HG02588 (cell line): Measurements from ENCODE around the gene GPX4.
A peak's percentile ranks its signal among the peaks of the same experiment; 100 is the strongest.

ENCODE experiments used
- ATAC-seq: cut with Tn5 transposase; IDR thresholded peaks from one replicate; pipeline ENCODE4 v1.9.1; 2021; ENCODE audit warnings: mild to moderate bottlenecking, moderate library complexity; ENCODE audit not compliant: unreplicated experiment

GPX4 gene

GRCh38 chr19:1068009-1069001 lies 35.5 kb upstream of the GPX4 start:
- ATAC-seq = no peak

- no peak for ATAC-seq
These were observed 34.6 kb upstream of the GPX4 start for GRCh38 chr19:1069009-1069779.

DNA sequence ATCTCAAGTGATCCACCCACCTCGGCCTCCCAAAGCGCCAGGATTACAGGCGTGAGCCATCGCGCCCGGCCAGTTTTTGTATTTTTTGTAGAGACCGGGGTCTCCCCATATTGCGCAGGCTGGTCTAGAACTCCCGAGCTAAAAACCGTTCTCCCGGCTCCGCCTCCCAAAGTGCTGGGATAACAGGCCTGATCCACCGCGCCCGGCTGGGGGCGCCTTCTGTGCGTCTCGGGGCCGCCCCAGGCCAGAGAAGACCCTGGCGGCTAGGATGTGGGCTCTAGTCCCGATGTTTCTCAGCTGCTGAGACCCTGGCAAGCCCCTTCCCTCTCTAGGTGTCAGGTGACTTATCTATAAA lies 33.2 kb upstream of the GPX4 start:
- ATAC-seq = no peak

DNA sequence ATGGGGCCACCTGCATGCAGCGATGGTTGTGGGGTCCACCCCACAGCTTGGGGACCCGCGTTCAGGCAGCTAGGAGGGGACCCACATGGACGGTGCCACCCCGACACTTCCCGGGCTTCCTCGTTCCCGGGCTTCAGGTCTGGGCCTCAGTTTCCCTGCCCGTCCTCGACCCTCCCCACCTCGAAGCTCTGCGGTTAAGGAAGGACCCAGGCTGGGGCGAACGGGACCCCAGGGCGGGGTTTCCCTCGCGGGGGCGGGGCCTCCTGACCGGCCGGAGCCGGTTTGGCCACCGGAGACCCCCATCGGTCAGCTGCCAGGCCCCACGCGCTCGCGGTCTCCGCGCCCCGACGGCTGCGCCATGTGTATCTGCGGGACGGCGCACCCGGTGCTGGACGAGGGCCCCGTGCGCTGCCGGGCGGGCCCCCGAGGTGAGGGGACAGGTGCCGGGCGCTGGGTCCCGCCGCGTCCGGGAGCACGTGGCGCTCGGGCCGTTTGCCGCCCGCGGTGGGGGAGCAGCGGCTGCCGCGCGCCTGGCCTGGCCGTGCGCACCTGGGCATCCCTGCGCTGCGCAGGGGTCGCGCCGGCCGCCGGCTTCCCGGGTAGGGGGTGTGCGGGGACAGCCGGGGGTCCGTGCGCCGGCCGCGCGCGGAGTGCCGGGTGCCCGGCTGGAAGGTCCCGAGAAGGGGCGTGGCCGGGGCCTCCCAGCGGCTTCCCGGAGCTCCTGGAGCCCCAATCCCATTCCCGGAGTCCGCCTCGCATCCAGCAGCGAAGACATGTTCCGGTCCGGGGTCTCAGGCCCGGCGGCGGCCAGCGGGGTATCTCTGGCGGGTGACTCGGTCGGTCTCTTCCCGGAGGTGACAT lies 32.6 kb upstream of the GPX4 start:
- ATAC-seq = no peak

DNA sequence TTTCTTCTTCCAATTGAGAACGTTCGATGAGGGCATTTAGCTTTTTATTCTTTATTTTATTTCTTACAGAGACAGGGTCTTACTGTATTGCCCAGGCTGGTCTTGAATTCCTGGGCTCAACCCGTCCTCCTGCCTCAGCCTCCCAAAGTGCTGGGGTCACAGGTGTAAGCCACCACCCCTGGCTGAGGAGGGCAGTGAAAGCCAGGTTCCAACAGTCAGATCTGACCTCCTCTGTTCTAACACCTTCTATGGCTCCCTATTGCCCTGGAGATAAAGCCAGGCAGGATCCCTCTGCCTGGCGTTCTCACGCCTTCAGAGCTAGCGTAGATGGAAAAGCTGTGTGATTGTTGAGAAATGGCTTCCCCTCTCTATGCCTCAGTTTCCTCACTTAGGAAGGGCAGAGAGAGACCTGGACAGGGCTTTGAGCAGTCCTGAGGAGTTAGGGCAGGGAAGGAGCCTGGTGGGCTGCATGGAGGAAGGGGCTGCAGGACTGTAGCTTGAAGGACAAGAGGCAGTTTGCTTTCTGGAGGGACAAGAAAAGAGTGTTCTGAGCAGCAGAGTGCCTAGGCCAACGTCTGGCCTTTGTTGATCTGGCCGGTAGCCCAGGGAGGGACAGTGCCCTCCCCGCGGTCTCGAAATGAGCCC lies 31.3 kb upstream of the GPX4 start:
- no peak for ATAC-seq

DNA sequence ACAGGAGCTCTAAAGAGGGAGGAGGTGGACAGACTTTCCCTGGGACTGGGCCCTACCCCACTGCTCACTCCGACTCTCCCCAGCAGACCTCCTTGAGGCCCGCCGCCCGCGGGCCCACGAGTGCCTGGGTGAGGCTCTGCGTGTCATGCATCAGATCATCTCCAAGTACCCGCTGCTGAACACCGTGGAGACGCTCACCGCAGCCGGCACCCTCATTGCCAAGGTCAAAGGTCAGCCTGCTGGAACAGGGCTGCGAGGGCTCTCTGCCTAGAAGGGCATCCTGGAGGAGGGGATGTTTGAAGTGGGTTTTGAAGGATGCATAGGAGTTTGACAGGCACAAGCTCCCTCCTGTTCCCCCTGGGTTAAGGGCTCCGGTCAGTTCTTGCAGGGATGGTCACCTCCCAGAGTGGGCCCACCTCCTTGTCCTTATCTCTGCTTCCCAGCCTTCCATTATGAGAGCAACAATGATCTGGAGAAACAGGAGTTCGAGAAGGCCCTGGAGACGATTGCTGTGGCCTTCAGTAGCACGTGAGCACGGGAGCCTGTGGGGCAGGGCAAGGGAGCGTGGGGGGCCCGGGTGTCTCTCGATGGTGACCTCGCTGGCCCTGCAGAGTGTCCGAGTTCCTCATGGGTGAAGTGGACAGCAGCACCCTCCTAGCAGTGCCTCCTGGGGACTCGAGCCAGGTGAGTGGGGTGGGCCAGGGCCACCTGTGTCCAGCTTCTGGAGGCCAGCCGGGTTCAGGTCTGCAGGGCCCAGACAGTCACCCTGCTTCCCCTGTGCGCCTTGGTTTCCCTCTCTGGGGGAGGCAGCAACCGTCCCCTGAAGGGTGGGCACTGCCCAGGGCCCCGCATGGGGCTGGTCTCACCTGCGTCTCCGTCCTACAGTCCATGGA lies 30.5 kb upstream of the GPX4 start:
- no peak for ATAC-seq

GRCh38 chr19:1073956-1074517 lies 29.8 kb upstream of the GPX4 start:
- ATAC-seq = no peak

- ATAC-seq = no peak
These were observed 29.1 kb upstream of the GPX4 start for GRCh38 chr19:1074544-1075283.

- no peak for ATAC-seq
These were observed 27.8 kb upstream of the GPX4 start for GRCh38 chr19:1076046-1076386.

DNA sequence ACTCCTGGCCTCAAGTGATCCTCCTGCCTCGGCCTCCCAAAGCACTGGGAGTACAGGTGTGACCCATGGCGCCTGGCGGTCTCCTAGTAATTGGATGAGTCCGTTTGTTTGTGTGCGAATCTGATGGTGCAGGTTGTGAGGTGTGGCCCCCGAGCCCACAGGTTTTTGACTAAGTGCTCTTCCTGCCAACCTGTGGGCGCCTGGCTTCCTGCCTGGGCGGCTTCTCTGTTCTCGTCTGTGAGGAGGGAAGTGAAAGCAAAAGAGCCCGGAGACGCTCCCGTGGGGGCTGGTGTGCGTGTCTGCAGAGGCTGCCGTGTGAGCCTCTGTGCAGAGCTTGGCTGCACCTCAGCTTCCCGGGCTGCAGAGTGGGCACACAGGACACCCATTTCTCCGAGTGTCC lies 26.8 kb upstream of the GPX4 start:
- peak; percentile 41 for ATAC-seq

DNA sequence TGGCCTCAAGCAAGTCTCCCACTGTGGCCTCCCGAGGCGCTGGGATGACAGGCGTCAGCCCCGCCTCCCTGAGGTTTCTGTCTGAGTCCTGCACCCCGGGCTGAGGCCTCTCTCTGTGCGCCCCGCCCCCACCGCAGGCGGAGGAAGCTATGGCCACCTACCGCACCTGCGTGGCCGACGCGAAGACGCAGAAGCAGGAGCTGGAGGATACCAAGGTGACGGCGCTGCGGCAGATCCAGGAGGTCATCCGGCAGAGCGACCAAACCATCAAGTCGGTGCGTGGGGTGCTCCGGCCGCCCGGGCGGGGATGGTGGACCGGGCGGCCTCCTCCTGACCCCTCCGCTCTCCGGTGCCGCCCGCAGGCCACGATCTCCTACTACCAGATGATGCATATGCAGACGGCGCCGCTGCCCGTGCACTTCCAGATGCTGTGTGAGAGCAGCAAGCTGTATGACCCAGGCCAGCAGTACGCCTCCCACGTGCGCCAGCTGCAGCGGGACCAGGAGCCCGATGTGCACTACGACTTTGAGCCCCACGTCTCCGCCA lies 24.2 kb upstream of the GPX4 start:
- ATAC-seq = no peak

GRCh38 chr19:1080360-1081161 lies 23.2 kb upstream of the GPX4 start:
- ATAC-seq = no peak

GRCh38 chr19:1081301-1082164 lies 22.3 kb upstream of the GPX4 start:
- no peak for ATAC-seq

- ATAC-seq = no peak
These were observed 21.4 kb upstream of the GPX4 start for GRCh38 chr19:1082165-1082927.

DNA sequence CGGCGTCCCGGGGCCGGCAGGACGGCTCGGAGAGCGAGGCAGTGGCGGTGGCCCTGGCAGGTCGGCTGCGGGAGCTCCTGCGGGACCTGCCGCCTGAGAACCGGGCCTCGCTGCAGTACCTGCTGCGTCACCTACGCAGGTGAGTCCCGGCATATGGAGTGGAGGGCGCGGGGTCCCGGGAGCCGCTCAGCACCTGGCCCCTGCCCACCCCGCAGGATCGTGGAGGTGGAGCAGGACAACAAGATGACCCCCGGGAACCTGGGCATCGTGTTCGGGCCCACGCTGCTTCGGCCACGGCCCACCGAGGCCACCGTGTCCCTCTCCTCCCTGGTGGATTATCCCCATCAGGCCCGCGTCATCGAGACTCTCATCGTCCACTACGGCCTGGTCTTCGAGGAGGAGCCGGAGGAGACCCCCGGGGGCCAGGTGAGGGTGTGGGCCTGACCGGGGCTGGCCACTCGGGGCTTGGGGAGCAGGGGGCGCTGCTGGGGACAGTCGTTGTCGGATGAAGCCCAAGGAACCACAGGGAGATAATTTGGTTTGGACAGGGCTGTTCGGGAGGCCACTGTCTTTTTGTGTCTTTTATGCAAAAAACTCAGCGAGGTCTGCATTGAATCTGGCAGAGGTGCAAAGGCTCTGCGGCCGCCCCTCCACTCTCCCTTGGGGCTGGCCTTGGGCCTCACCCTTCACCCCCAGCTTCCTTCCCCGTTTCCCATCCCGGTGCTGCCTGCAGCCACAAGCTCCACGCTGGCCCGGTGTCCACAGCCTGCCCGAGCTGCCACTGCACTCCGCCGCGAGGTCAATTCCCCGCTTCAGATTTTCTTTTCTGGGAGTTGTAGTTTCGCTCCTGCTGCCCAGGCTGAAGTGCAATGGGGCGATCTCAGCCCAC lies 20.6 kb upstream of the GPX4 start:
- no peak for ATAC-seq
